Esophagus muscularis mucosa (tissue), 4 donors: ENCODE results near the gene DYNLT3.

ENCODE experiments used
- CTCF ChIP-seq, 3 experiments: fragments of 200-600 bp in 2 of 3; fragments of 450-650 bp in 1 of 3; sonication (generic) in 2 of 3; IDR thresholded peaks; one replicate each; pipeline ENCODE4 v1.5.1; 2017 to 2019; ENCODE audit warnings: antibody characterized with exemption in 3 of 3, mild to moderate bottlenecking in 2 of 3, moderate library complexity in 1 of 3
- EP300 ChIP-seq: sonication (generic); formaldehyde crosslinking; IDR thresholded peaks from one replicate; pipeline ENCODE4 v1.6.1; 2017; ENCODE audit warnings: antibody characterized with exemption
- POLR2A ChIP-seq: fragments of 450-650 bp; IDR thresholded peaks from one replicate; pipeline ENCODE4 v1.6.1; 2017; ENCODE audit warnings: antibody characterized with exemption, moderate library complexity, mild to moderate bottlenecking, low read depth
- POLR2AphosphoS5 ChIP-seq, 2 donors: sonication (generic); formaldehyde crosslinking; IDR thresholded peaks; one replicate each; pipeline ENCODE4 v1.6.1; 2017; ENCODE audit warnings: antibody characterized with exemption in 2 of 2

GRCh38 chrX:37809970-37810369 lies 37.4 kb downstream of the DYNLT3 start:
- TF ChIP-seq CTCF (IDR thresholded peaks at IDR 0.05) (no peak), POLR2A (no peak), POLR2AphosphoS5 (IDR thresholded peaks at IDR 0.05) (no peak), EP300 (no peak)
